Epithelial cell of proximal tubule (primary cell): ENCODE measurements around the gene RPL32. TPM values are rescaled to one million over a fixed set of nuclear protein-coding genes. Genes with fewer than 3 reads are reported as not detected.

Experiments used
- DNase-seq: peaks from one replicate; pipeline ENCODE4 v3.0.0-alpha.2; 2011; ENCODE audit warnings: low read depth
- H3K4me3 ChIP-seq: 2 replicates; pipeline ENCODE4 v1.5.1; 2011; ENCODE audit warnings: low read depth, mild to moderate bottlenecking, low read length
- CTCF ChIP-seq: conservative IDR thresholded peaks from 2 replicates; pipeline ENCODE4 v1.5.1; 2012; ENCODE audit warnings: low read depth, mild to moderate bottlenecking, low read length
- total RNA-seq: library from RNA; depleted of rRNA; stranded (reverse); fragments of >200 nt; gene quantifications from 2 replicates; pipeline ENCODE4 v1.2.3, GENCODE V29; 2015

The RPL32 gene
- total RNA-seq, 1 donor from 2014 or later = 1,030 TPM

GRCh38 chr3:12829886-12830784, 11.2 kb downstream of the RPL32 start:
- no peak for DNase-seq
- TF ChIP-seq CTCF = peak; percentile 21
- no peak overlapping the region for H3K4me3 ChIP-seq

GRCh38 chr3:12829404-12829803, 12.0 kb downstream of the RPL32 start:
- TF ChIP-seq CTCF = no peak
- no peak for DNase-seq
- H3K4me3 ChIP-seq = no peak overlapping the region

GRCh38 chr3:12828751-12829150, 12.6 kb downstream of the RPL32 start:
- no peak for TF ChIP-seq CTCF
- DNase-seq = no peak
- H3K4me3 ChIP-seq = no peak overlapping the region

GRCh38 chr3:12825156-12825555, 16.2 kb downstream of the RPL32 start:
- DNase-seq = no peak
- no peak for TF ChIP-seq CTCF
- no peak overlapping the region for H3K4me3 ChIP-seq

- no peak overlapping the region for H3K4me3 ChIP-seq
- no peak for DNase-seq
Measured at GRCh38 chr3:12824299-12824698, 17.1 kb downstream of the RPL32 start.

GRCh38 chr3:12822725-12823373, 18.5 kb downstream of the RPL32 start:
- no peak overlapping the region for H3K4me3 ChIP-seq
- no peak for DNase-seq
- TF ChIP-seq CTCF = peak; percentile 55

More at GRCh38 chr3:12824299-12824698, 17.1 kb downstream of the RPL32 start:
- no peak for TF ChIP-seq CTCF
